CD4-positive, alpha-beta T cell treated with Interleukin-12 subunit alpha and Interleukin-12 subunit beta, for 1 hour (primary cell): ENCODE results near the gene HMGXB3.

Source experiments
- DNase-seq: peaks from one replicate; pipeline ENCODE4 v3.0.0-alpha.2; 2020

HMGXB3 gene

DNA sequence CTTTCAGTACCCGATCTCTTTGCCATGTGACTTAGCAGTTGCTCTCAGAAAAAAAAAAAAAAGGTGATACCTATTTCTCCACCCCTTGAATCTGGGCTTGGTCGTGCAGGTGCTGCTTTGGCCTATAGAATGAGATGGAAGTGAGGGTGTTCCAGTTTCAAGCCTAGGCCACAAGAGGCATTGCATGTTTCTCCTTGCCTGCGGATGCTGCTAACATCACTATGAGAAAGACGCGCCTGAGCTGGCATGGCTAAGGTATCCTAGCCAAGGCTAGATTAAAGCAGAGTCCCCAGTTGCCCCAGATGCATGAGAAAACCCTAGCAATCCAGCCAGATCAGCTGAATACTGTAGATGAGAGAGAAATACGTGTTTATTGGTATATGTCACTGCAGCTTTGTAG is 100.5 kb downstream of the HMGXB3 start:
- DNase-seq, result no peak
